ENCODE results near the gene ARID3B. TPM values are rescaled to one million over a fixed set of nuclear protein-coding genes. Genes with fewer than 3 reads are reported as not detected.
"Not testable (repeated sequence)": the region's sequence is repeated elsewhere in the genome, so short reads cannot be mapped to it uniquely, and the experiment has no call there.

ARID3B gene
- total RNA-seq, 4 donors from 2014 or later = 3.6 to 6.8 (median 6.7) TPM

DNA sequence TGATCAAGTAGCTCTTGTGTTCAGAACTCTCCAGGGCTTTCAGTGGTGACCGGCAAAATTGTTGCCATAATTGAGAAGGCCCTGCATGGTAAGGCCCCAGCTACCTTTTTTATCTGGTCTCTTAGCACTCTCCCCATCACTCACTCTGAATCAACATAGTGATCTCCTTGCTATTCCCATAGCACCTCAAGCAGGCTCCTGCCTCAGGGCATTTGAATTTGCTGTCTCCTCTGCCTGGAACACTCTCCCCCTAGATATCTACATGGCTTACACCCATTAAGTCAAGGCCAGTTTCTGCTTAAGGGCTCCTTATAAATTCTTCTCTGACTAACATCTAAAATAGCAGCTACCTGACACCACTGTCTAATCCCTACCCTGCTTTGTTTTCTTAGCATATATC is 3.3 kb upstream of the ARID3B start:
- 100% methylated on average over 1 of the region's 1 CpG for WGBS
- Histone ChIP-seq H3K27ac (replicated peaks in 1 of 4) (no peak overlapping the region), H3K36me3 (no peaks in the 10 kb centered on the region), H3K4me3 (no peak overlapping the region), H3K27me3 (no peaks in the 10 kb centered on the region), H3K4me1 (peaks cover 11 to 32% (median 26%) of the 10 kb centered on the region in 4 donors), H3K9me3 (no peaks in the 10 kb centered on the region)
- no peak for DNase-seq (ENCODE audit: extremely low spot score)
- TF ChIP-seq, protein P1, sequence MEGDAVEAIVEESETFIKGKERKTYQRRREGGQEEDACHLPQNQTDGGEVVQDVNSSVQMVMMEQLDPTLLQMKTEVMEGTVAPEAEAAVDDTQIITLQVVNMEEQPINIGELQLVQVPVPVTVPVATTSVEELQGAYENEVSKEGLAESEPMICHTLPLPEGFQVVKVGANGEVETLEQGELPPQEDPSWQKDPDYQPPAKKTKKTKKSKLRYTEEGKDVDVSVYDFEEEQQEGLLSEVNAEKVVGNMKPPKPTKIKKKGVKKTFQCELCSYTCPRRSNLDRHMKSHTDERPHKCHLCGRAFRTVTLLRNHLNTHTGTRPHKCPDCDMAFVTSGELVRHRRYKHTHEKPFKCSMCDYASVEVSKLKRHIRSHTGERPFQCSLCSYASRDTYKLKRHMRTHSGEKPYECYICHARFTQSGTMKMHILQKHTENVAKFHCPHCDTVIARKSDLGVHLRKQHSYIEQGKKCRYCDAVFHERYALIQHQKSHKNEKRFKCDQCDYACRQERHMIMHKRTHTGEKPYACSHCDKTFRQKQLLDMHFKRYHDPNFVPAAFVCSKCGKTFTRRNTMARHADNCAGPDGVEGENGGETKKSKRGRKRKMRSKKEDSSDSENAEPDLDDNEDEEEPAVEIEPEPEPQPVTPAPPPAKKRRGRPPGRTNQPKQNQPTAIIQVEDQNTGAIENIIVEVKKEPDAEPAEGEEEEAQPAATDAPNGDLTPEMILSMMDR (IDR thresholded peaks at IDR 0.05) = no peak
- no peak for TF ChIP-seq EP300 (IDR thresholded peaks at IDR 0.05)
- no peak for TF ChIP-seq POLR2AphosphoS5 (IDR thresholded peaks at IDR 0.05)
- no peak for TF ChIP-seq POLR2A (IDR thresholded peaks at IDR 0.05; ENCODE audit: low read depth)
- intact Hi-C loops (cut with DNase I) = no loop called here

DNA sequence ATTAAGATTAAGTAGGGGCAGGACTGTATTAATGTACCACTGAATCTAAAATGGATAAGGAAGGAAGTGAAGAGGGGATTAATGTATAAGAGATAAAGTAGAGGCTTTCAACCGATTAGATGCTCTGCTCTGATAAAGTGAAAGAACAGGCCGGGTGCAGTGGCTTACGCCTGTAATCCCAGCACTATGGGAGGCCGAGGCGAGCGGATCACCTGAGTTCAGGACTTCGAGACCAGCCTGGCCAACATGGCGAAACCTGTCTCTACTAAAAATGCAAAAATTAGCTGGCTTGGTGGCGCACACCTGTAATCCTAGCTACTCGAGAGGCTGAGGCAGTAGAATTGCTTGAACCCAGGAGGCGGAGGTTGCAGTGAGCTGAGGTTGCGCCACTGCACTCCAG is 1.5 kb upstream of the ARID3B start:
- intact Hi-C loops (cut with DNase I); DNase-seq (ENCODE audit: extremely low spot score); H3K36me3 ChIP-seq; H3K4me3 ChIP-seq; H3K9me3 ChIP-seq; H3K27ac ChIP-seq (replicated peaks in 1 of 4); H3K27me3 ChIP-seq: not testable (repeated sequence)
- H3K4me1 ChIP-seq = peaks cover 11 to 36% (median 29%) of the 10 kb centered on the region in 4 donors
- 87% methylated on average over 12 of the region's 12 CpGs for WGBS

DNA sequence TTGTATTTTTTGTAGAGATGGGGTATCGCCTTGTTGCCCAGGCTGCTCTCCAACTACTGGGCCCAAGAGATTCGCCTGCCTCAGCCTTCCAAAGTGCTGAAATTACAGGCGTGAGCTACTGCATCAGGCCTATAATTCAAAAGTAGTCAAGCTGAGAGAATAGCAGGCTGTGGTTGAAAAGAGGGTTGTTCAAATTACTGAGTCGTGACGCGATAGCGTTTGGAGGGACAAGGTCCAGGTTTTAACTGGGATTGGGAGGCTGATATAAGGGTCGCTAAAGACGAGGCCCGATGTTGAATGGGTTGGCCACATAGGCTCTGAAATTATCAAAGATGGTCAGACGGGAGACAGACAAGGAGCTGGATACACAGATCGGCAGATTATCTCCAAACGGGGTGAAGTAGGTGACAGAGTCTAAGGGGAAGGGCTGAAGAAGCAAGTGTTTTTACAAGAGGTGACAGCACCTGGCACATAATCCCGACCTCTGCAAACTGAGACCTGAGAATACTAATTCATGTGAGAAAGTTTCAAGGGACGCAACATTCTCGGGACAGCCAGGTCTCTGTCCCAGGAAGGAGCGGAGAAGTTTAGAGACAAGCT is 759 bp upstream of the ARID3B start:
- WGBS = 4% methylated on average over 16 of the region's 17 CpGs
- Histone ChIP-seq H3K27me3 (no peaks in the 10 kb centered on the region), H3K4me1 (peaks cover 11 to 39% (median 31%) of the 10 kb centered on the region in 4 donors), H3K9me3 (no peaks in the 10 kb centered on the region), H3K27ac (replicated peaks in 1 of 4) (peak overlapping the region; percentile 52 to 85 (median 76)), H3K4me3 (peak overlapping the region; percentile 93 to 99 (median 98)), H3K36me3 (no peaks in the 10 kb centered on the region)
- intact Hi-C loops (cut with DNase I) = loop anchor here (2.0 to 10.0 kb wide), 4 partner anchors 75 to 415 kb away; partner anchors contain the start of genes CLK3, EDC3, RPP25 and UBL7
- no peak for TF ChIP-seq EP300 (IDR thresholded peaks at IDR 0.05)
- no peak for TF ChIP-seq POLR2A (IDR thresholded peaks at IDR 0.05; ENCODE audit: low read depth)
- no peak for TF ChIP-seq POLR2AphosphoS5 (IDR thresholded peaks at IDR 0.05)
- TF ChIP-seq, protein P1 (IDR thresholded peaks at IDR 0.05) = no peak
- no peak for DNase-seq (ENCODE audit: extremely low spot score)

DNA sequence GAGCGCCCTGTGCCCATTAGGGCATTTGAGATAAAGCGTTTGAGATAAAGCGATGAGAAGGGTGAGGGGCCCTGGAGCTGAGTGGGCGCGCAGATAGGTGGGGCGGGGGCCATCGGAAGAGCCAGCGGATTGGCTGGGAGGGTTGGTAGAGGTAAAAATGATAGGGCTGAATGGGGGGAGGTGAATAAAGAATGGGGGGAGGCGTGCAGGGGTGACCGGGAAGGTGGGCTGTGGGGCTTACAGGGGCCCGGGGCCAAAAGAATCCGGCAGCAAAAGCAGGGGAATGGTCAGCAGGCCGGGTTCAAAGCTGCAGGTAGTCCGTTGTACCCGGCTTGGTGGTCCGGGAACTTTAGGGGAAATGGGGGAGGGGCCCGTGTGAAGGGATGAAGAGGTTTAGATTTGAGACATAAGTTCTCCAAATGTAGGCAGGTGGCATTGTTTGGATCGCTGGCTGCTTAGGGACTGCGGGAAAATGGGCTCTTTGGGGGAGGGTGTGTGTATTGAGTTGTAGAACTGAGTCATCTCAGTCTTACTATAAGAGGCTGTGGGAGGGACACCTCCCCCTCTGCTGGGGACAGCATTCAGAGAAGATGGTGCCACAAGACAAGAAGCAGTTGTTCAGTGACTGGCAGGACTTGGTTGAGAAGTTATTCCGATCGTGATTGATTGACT is 610 bp downstream of the ARID3B start:
- no peak for TF ChIP-seq POLR2A (IDR thresholded peaks at IDR 0.05; ENCODE audit: low read depth)
- TF ChIP-seq, protein P1 (IDR thresholded peaks at IDR 0.05) = no peak
- TF ChIP-seq EP300 (IDR thresholded peaks at IDR 0.05) = no peak
- no peak for TF ChIP-seq POLR2AphosphoS5 (IDR thresholded peaks at IDR 0.05)
- Histone ChIP-seq H3K27ac (replicated peaks in 1 of 4) (peak overlapping the region; percentile 81 to 85 (median 83)), H3K27me3 (no peaks in the 10 kb centered on the region), H3K4me1 (peaks cover 22 to 53% (median 44%) of the 10 kb centered on the region in 4 donors), H3K4me3 (peak overlapping the region; percentile 93 to 99 (median 98)), H3K9me3 (no peaks in the 10 kb centered on the region), H3K36me3 (no peaks in the 10 kb centered on the region)
- 2% methylated on average over 21 of the region's 21 CpGs for WGBS
- no peak for DNase-seq (ENCODE audit: extremely low spot score)
- intact Hi-C loops (cut with DNase I) = loop anchor here (2.0 to 10.0 kb wide), 4 partner anchors 73 to 413 kb away; partner anchors contain the start of genes CLK3, EDC3, RPP25 and UBL7
